ENCODE results near the gene KMT2C. TPM values are rescaled to one million over a fixed set of nuclear protein-coding genes. Genes with fewer than 3 reads are reported as not detected.

Gene KMT2C
- polyA plus RNA-seq, 1 experiment: 16.7 TPM

DNA sequence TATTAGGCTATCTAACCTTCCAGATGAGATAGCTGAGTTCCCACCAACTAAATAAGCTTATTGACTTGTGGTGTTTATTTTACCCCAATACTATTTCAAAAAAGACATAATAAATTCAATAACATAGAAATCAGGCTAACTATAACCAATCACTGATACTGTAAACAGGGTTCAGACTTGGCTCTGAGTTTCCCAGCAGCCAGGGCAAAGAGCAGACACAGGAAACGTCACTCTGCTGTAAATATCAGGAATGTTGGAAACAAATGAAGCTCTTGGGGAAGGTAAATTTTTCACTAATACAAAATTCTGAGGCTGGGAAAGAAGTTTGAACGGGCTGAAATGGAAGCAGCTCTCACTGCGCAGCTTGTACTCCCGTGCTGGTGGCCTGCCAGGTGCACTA is 295.7 kb downstream of the KMT2C start:
- no peak overlapping the region for H3K4me3 ChIP-seq (ENCODE audit: low read depth, low read length)
- TF ChIP-seq, protein P1, sequence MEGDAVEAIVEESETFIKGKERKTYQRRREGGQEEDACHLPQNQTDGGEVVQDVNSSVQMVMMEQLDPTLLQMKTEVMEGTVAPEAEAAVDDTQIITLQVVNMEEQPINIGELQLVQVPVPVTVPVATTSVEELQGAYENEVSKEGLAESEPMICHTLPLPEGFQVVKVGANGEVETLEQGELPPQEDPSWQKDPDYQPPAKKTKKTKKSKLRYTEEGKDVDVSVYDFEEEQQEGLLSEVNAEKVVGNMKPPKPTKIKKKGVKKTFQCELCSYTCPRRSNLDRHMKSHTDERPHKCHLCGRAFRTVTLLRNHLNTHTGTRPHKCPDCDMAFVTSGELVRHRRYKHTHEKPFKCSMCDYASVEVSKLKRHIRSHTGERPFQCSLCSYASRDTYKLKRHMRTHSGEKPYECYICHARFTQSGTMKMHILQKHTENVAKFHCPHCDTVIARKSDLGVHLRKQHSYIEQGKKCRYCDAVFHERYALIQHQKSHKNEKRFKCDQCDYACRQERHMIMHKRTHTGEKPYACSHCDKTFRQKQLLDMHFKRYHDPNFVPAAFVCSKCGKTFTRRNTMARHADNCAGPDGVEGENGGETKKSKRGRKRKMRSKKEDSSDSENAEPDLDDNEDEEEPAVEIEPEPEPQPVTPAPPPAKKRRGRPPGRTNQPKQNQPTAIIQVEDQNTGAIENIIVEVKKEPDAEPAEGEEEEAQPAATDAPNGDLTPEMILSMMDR (IDR thresholded peaks at IDR 0.05; ENCODE audit: low read depth, low read length): no peak
- H3K27ac ChIP-seq (ENCODE audit: low read depth, low read length): no peak overlapping the region
- H3K9me3 ChIP-seq (ENCODE audit: control insufficient read depth, insufficient read depth, low read length): peaks cover 2% of the 10 kb centered on the region; the same call in 1 of the 2 replicates
- no peaks in the 10 kb centered on the region for H3K27me3 ChIP-seq (ENCODE audit: control insufficient read depth, insufficient read depth, low read length)
- ChIA-PET POLR2A (no interaction called here), CTCF (interaction anchor here (1.4 kb wide), 1 partner anchor 9 kb away, joined by 3 read pairs; no protein-coding TSS in a partner anchor)
- DNase-seq (ENCODE audit: low read depth, low spot score): no peak

DNA sequence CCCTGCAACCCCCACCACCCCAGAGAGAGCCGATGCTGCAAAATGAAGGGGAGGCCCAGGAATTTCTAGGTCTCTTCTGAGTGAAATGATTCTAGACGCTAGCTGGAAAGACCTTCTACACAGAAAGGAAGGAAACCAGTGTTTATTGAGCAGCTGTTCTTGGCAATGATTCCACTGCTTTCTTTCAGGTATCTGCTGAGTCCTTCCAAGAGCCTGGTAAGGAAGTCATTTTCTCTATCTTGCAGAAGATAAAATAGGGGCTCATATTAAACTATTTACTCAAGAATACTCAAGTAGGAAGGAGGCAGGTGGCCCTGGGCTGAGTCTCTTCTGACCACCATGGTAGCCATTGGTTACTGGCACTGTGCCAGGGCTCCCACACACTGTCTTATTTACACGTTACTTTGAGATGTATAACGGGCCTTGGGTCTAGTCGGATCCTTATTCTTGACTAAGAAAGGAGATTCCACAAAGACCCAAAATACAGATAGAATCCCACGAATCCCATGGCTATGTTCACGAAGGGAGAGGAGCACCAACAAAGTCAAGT is 298.3 kb downstream of the KMT2C start:
- TF ChIP-seq, protein P1 (IDR thresholded peaks at IDR 0.05; ENCODE audit: low read depth, low read length): no peak
- ChIA-PET POLR2A (no interaction called here), CTCF (interaction anchor here (2.1 kb wide), 1 partner anchor 12 kb away, joined by 6 read pairs; no protein-coding TSS in a partner anchor)
- DNase-seq (ENCODE audit: low read depth, low spot score): no peak
- H3K9me3 ChIP-seq (ENCODE audit: control insufficient read depth, insufficient read depth, low read length): peaks cover 5% of the 10 kb centered on the region; the same call in 1 of the 2 replicates
- no peaks in the 10 kb centered on the region for H3K27me3 ChIP-seq (ENCODE audit: control insufficient read depth, insufficient read depth, low read length)
- H3K4me3 ChIP-seq (ENCODE audit: low read depth, low read length): no peak overlapping the region
- H3K27ac ChIP-seq (ENCODE audit: low read depth, low read length): no peak overlapping the region

DNA sequence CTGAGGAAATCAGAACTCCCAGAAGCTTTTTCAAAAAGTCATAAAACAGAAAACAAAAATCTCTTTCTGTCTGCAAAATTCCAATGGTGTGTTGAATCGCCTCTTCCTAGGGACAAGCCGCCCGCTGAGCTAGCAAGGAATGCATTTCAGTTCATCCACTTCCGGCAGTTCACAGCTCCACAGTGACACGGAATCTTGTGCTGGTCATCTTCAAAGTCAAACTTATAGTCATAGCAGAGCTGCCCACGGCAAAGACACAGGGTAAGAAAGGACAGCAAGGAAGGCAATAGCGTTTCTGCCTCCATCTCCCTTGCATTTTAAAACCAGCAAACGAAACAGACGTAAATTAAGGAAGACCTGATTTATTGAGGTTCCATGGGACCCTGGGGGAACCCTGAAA is 299.1 kb downstream of the KMT2C start:
- TF ChIP-seq, protein P1 (IDR thresholded peaks at IDR 0.05; ENCODE audit: low read depth, low read length): no peak
- Histone ChIP-seq H3K27ac (ENCODE audit: low read depth, low read length) (no peak overlapping the region), H3K9me3 (ENCODE audit: control insufficient read depth, insufficient read depth, low read length) (peaks cover 5% of the 10 kb centered on the region; the same call in 1 of the 2 replicates), H3K4me3 (ENCODE audit: low read depth, low read length) (no peak overlapping the region), H3K27me3 (ENCODE audit: control insufficient read depth, insufficient read depth, low read length) (no peaks in the 10 kb centered on the region)
- DNase-seq (ENCODE audit: low read depth, low spot score): no peak
- CTCF ChIA-PET: interaction anchor here (1.0 to 2.1 kb wide), 2 partner anchors 9 to 13 kb away, joined by 4 to 6 read pairs; no protein-coding TSS in a partner anchor
- POLR2A ChIA-PET: no interaction called here

DNA sequence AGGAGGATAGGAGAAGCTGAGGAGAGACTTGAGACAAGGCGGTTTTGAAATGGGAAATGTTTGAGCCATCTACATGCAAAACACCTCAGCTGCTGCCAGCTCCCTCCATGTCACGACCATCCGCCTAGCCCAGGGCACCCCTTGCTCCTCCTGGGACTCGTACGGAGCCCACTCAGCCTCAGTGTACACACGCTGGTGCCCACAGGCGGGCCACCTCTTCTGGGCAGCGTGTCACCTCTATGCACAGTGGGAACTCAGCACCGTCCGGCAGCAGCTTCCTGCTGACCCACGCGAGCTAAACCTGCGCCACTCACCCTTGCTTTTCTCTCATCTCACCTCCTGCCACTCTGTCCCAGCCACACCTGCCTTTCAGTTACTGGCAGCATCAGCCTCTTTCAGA is 302.0 kb downstream of the KMT2C start:
- CTCF ChIA-PET: no interaction called here
- TF ChIP-seq, protein P1 (IDR thresholded peaks at IDR 0.05; ENCODE audit: low read depth, low read length): no peak
- Histone ChIP-seq H3K27me3 (ENCODE audit: control insufficient read depth, insufficient read depth, low read length) (no peaks in the 10 kb centered on the region), H3K9me3 (ENCODE audit: control insufficient read depth, insufficient read depth, low read length) (peaks cover 12% of the 10 kb centered on the region; the same call in 1 of the 2 replicates), H3K27ac (ENCODE audit: low read depth, low read length) (no peak overlapping the region), H3K4me3 (ENCODE audit: low read depth, low read length) (no peak overlapping the region)
- POLR2A ChIA-PET: no interaction called here
- no peak for DNase-seq (ENCODE audit: low read depth, low spot score)

DNA sequence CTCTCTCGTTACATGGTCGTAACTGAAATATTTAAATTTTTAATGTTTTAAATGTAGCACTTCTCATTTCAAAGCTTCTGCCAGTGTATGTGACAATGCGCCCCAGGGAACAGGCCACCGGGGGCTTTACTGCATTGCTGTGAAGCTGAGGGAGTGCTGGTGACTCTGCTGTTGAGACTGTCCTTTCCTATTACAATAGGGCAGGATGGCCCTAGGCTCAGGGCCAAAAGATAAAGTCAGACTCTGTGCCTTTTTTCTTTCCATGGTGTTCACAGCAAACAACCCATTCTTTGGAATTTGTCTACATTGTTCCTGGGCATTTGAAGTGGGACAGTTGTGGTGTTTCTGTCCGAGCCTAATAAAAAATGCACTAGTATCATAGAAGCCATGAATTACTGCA is 303.0 kb downstream of the KMT2C start:
- TF ChIP-seq, protein P1 (IDR thresholded peaks at IDR 0.05; ENCODE audit: low read depth, low read length): no peak
- ChIA-PET CTCF (no interaction called here), POLR2A (no interaction called here)
- DNase-seq (ENCODE audit: low read depth, low spot score): no peak
- H3K27me3 ChIP-seq (ENCODE audit: control insufficient read depth, insufficient read depth, low read length): no peaks in the 10 kb centered on the region
- no peak overlapping the region for H3K27ac ChIP-seq (ENCODE audit: low read depth, low read length)
- H3K9me3 ChIP-seq (ENCODE audit: control insufficient read depth, insufficient read depth, low read length): peaks cover 20% of the 10 kb centered on the region; the same call in 1 of the 2 replicates
- no peak overlapping the region for H3K4me3 ChIP-seq (ENCODE audit: low read depth, low read length)
